HEK293T (cell line): Measurements from ENCODE around the gene GABARAPL1.

Source experiments
- ARNT ChIP-seq: fragments of 450-650 bp; IDR thresholded peaks from 2 replicates; pipeline ENCODE4 v1.6.1; 2017; ENCODE audit warnings: mild to moderate bottlenecking
- BHLHE40 ChIP-seq: fragments of 450-650 bp; IDR thresholded peaks from 2 replicates; pipeline ENCODE4 v1.6.1; 2016; ENCODE audit warnings: mild to moderate bottlenecking, moderate library complexity, borderline replicate concordance
- SP1 ChIP-seq: fragments of 450-650 bp; IDR thresholded peaks from 2 replicates; pipeline ENCODE4 v1.6.1; 2017

DNA sequence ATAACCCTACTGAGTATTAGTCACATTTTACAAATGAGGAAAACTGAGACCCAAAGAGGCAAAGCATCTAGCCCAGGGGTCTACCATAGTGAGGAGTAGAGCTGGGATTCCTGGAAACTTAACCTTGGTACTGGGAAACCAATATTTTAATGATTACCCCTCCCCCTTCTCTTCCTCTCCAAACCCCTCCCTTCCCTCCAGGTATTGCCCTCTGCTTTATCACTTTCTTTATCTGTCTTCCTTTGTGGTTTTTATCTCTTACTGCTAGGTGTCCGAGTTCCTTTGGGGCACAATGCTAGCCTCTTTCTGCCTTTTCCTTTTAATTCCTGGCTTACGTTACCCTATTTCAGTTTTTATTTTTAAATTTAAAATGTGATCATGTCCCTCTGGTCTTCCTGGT is 2.8 kb downstream of the GABARAPL1 start:
- TF ChIP-seq SP1 (no peak), BHLHE40 (no peak), ARNT (no peak)
